HEK293 (cell line): Measurements from ENCODE around the gene RNF13.

Source experiments
- CTCF ChIA-PET: fragments of 350-600 bp; formaldehyde crosslinking; extraction: SDS; loops from one replicate; lab custom pipeline; 2021; ENCODE audit warnings: antibody characterized with exemption; lab: Yijun Ruan, JAX
- POLR2A ChIA-PET: fragments of 300-600 bp; formaldehyde crosslinking; extraction: SDS; loops from one replicate; lab custom pipeline; 2020; ENCODE audit warnings: antibody characterized with exemption, inconsistent platforms; lab: Yijun Ruan, JAX
- H3K27ac ChIP-seq: fragments of 200-500 bp; sonication (Bioruptor generic); 2 replicates; pipeline ENCODE4 v1.5.1; 2014; ENCODE audit warnings: low read depth, low read length, control low read depth, inconsistent platforms; ENCODE audit errors: extremely low read depth
- H3K36me3 ChIP-seq, 2 experiments: fragments of 200-500 bp in 1 of 2; sonication (Bioruptor generic) in 1 of 2; 1 replicate in 1 of 2; 2 replicates in 1 of 2; pipeline ENCODE4 v1.5.1; 2014 to 2017; ENCODE audit warnings: inconsistent platforms in 2 of 2, low read length in 2 of 2; ENCODE audit not compliant: control insufficient read depth in 2 of 2, insufficient read depth in 1 of 2
- H3K4me1 ChIP-seq: fragments of 200-500 bp; sonication (Bioruptor generic); 2 replicates; pipeline ENCODE4 v1.5.1; 2014; ENCODE audit warnings: mild to moderate bottlenecking, low read length, inconsistent platforms; ENCODE audit not compliant: control insufficient read depth, insufficient read depth
- H3K4me3 ChIP-seq: 2 replicates; pipeline ENCODE4 v1.5.1; 2011; ENCODE audit warnings: low read depth, mild to moderate bottlenecking, control low read depth, low read length, moderate library complexity
- H3K9me3 ChIP-seq: fragments of 200-500 bp; sonication (Bioruptor generic); 2 replicates; pipeline ENCODE4 v1.5.1; 2014; ENCODE audit warnings: low read depth, low read length, inconsistent platforms; ENCODE audit not compliant: control insufficient read depth, insufficient read depth
- BCL11A ChIP-seq: fragments of 450-650 bp; formaldehyde crosslinking; IDR thresholded peaks from 2 replicates; pipeline ENCODE4 v1.5.1; 2016; ENCODE audit warnings: low read depth, missing biosample characterization, missing genetic modification characterization
- HOXD13 ChIP-seq: sonication (generic); formaldehyde crosslinking; IDR thresholded peaks from 2 replicates; pipeline ENCODE4 v1.8.0; 2022; ENCODE audit warnings: missing genetic modification reagents, borderline replicate concordance
- SCRT1 ChIP-seq: fragments of 450-650 bp; formaldehyde crosslinking; IDR thresholded peaks from 2 replicates; pipeline ENCODE4 v1.5.1; 2016; ENCODE audit warnings: missing biosample characterization, missing genetic modification characterization, borderline replicate concordance
- ZNF10 ChIP-seq: fragments of 450-650 bp; formaldehyde crosslinking; IDR thresholded peaks from 2 replicates; pipeline ENCODE4 v1.5.1; 2017; ENCODE audit warnings: missing biosample characterization, missing genetic modification characterization
- ZNF112 ChIP-seq: fragments of 450-650 bp; formaldehyde crosslinking; IDR thresholded peaks from 2 replicates; pipeline ENCODE4 v1.5.0; 2017; ENCODE audit warnings: missing biosample characterization, missing genetic modification characterization
- ZNF155 ChIP-seq: fragments of 450-650 bp; formaldehyde crosslinking; IDR thresholded peaks from 2 replicates; pipeline ENCODE4 v1.5.1; 2016; ENCODE audit warnings: missing biosample characterization, missing genetic modification characterization
- ZNF24 ChIP-seq: fragments of 450-650 bp; formaldehyde crosslinking; IDR thresholded peaks from 2 replicates; pipeline ENCODE4 v1.5.1; 2016; ENCODE audit warnings: missing biosample characterization, missing genetic modification characterization
- ZNF302 ChIP-seq: fragments of 450-650 bp; formaldehyde crosslinking; IDR thresholded peaks from 2 replicates; pipeline ENCODE4 v1.5.1; 2016; ENCODE audit warnings: missing biosample characterization, missing genetic modification characterization, low read depth
- ZNF391 ChIP-seq: fragments of 450-650 bp; formaldehyde crosslinking; IDR thresholded peaks from 2 replicates; pipeline ENCODE4 v1.5.1; 2016; ENCODE audit warnings: low read depth, missing biosample characterization, missing genetic modification characterization, borderline replicate concordance
- ZNF433 ChIP-seq: fragments of 450-650 bp; formaldehyde crosslinking; IDR thresholded peaks from 2 replicates; pipeline ENCODE4 v1.5.1; 2016; ENCODE audit warnings: missing biosample characterization, missing genetic modification characterization, low read depth
- ZNF449 ChIP-seq: fragments of 450-650 bp; formaldehyde crosslinking; IDR thresholded peaks from 2 replicates; pipeline ENCODE4 v1.5.1; 2017; ENCODE audit warnings: missing biosample characterization, mild to moderate bottlenecking, missing genetic modification characterization, moderate library complexity
- ZNF510 ChIP-seq: fragments of 450-650 bp; formaldehyde crosslinking; IDR thresholded peaks from 2 replicates; pipeline ENCODE4 v1.5.1; 2018; ENCODE audit warnings: mild to moderate bottlenecking, missing genetic modification characterization, missing biosample characterization; ENCODE audit not compliant: insufficient replicate concordance
- ZNF585B ChIP-seq: fragments of 450-650 bp; formaldehyde crosslinking; IDR thresholded peaks from 2 replicates; pipeline ENCODE4 v1.5.1; 2016; ENCODE audit warnings: missing biosample characterization, missing genetic modification characterization
- ZNF610 ChIP-seq: fragments of 450-650 bp; formaldehyde crosslinking; IDR thresholded peaks from 2 replicates; pipeline ENCODE4 v1.5.1; 2016; ENCODE audit warnings: missing biosample characterization, missing genetic modification characterization, borderline replicate concordance
- ZNF629 ChIP-seq: fragments of 450-650 bp; formaldehyde crosslinking; IDR thresholded peaks from 2 replicates; pipeline ENCODE4 v1.5.1; 2017; ENCODE audit warnings: missing biosample characterization, missing genetic modification characterization
- ZNF707 ChIP-seq: fragments of 450-650 bp; formaldehyde crosslinking; IDR thresholded peaks from 2 replicates; pipeline ENCODE4 v1.5.1; 2016; ENCODE audit warnings: missing biosample characterization, missing genetic modification characterization
- ZSCAN16 ChIP-seq: fragments of 450-650 bp; formaldehyde crosslinking; IDR thresholded peaks from 2 replicates; pipeline ENCODE4 v1.5.1; 2016; ENCODE audit warnings: missing biosample characterization, missing genetic modification characterization
- ZSCAN30 ChIP-seq: fragments of 450-650 bp; IDR thresholded peaks from 2 replicates; pipeline ENCODE4 v1.5.1; 2018; ENCODE audit warnings: missing biosample characterization, mild to moderate bottlenecking, missing genetic modification characterization, moderate library complexity
- TF ChIP-seq, protein P1 (sequence below): fragments of 450-650 bp; formaldehyde crosslinking; IDR thresholded peaks from 2 replicates; pipeline ENCODE4 v1.5.1; 2016; ENCODE audit warnings: missing biosample characterization, missing genetic modification characterization, borderline replicate concordance

RNF13 gene

GRCh38 chr3:149790698-149791097, 22.3 kb upstream of the RNF13 start (continued):
- TF ChIP-seq, protein P1, sequence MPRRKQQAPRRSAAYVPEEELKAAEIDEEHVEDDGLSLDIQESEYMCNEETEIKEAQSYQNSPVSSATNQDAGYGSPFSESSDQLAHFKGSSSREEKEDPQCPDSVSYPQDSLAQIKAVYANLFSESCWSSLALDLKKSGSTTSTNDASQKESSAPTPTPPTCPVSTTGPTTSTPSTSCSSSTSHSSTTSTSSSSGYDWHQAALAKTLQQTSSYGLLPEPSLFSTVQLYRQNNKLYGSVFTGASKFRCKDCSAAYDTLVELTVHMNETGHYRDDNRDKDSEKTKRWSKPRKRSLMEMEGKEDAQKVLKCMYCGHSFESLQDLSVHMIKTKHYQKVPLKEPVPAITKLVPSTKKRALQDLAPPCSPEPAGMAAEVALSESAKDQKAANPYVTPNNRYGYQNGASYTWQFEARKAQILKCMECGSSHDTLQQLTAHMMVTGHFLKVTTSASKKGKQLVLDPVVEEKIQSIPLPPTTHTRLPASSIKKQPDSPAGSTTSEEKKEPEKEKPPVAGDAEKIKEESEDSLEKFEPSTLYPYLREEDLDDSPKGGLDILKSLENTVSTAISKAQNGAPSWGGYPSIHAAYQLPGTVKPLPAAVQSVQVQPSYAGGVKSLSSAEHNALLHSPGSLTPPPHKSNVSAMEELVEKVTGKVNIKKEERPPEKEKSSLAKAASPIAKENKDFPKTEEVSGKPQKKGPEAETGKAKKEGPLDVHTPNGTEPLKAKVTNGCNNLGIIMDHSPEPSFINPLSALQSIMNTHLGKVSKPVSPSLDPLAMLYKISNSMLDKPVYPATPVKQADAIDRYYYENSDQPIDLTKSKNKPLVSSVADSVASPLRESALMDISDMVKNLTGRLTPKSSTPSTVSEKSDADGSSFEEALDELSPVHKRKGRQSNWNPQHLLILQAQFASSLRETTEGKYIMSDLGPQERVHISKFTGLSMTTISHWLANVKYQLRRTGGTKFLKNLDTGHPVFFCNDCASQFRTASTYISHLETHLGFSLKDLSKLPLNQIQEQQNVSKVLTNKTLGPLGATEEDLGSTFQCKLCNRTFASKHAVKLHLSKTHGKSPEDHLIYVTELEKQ, result no peak
- TF ChIP-seq ZNF24 (tag by site-specific recombination) (no peak), ZNF433 (tag by site-specific recombination) (no peak)
- TF ChIP-seq, all 188 proteins: peak for 0

GRCh38 chr3:149792452-149793270, 20.4 kb upstream of the RNF13 start, which contains the start of gene ANKUB1:
ANKUB1 (minus strand) TSS chr3:149792554; CDS start chr3:149792366, 188 bp downstream.
- Histone ChIP-seq H3K4me1 (no peaks in the 10 kb centered on the region), H3K36me3 (no peaks in the 10 kb centered on the region), H3K27ac (no peak within 1 kb of the TSS), H3K9me3 (no peaks in the 10 kb centered on the region), H3K4me3 (no peak within 1 kb of the TSS)
- POLR2A ChIA-PET, result no interaction called here
- CTCF ChIA-PET, result interaction anchor here (0.6 to 1.5 kb wide), 2 partner anchors 15 to 27 kb away, joined by 5 to 6 read pairs; no protein-coding TSS in a partner anchor
- TF ChIP-seq ZNF112 (tag by site-specific recombination), result no peak
- TF ChIP-seq ZNF155 (tag by site-specific recombination), result no peak
- no peak for TF ChIP-seq ZNF610

GRCh38 chr3:149796026-149796425, 17.0 kb upstream of the RNF13 start:
- H3K4me3 ChIP-seq, result no peak overlapping the region
- H3K36me3 ChIP-seq, result no peaks in the 10 kb centered on the region
- TF ChIP-seq ZNF302 (tag by site-specific recombination) (no peak), BCL11A (tag by site-specific recombination) (no peak), HOXD13 (CRISPR knock-in tag) (no peak), ZNF707 (tag by site-specific recombination) (no peak), ZNF585B (no peak), ZNF510 (no peak), ZNF449 (tag by site-specific recombination) (no peak), ZSCAN30 (tag by site-specific recombination) (no peak), ZNF10 (no peak), ZNF629 (tag by site-specific recombination) (no peak), SCRT1 (tag by site-specific recombination) (no peak), ZNF391 (no peak), ZSCAN16 (tag by site-specific recombination) (no peak)
- no peak overlapping the region for H3K27ac ChIP-seq
- POLR2A ChIA-PET, result no interaction called here
- no peaks in the 10 kb centered on the region for H3K4me1 ChIP-seq
- CTCF ChIA-PET, result interaction anchor here (0.7 to 3.5 kb wide), 2 partner anchors 13 to 30 kb away, joined by 3 to 17 read pairs; no protein-coding TSS in a partner anchor
- no peaks in the 10 kb centered on the region for H3K9me3 ChIP-seq
